ENCODE results near the gene POU4F1. TPM values are rescaled to one million over a fixed set of nuclear protein-coding genes. Genes with fewer than 3 reads are reported as not detected.
"Not testable (repeated sequence)": the region's sequence is repeated elsewhere in the genome, so short reads cannot be mapped to it uniquely, and the experiment has no call there.

POU4F1 gene
- not detected for total RNA-seq

- H3K27ac ChIP-seq = no peak within 1 kb of the TSS
- no peaks in the 10 kb centered on the region for H3K9me3 ChIP-seq
- TF ChIP-seq CTCF (IDR thresholded peaks at IDR 0.05) (no peak), POLR2A (IDR thresholded peaks at IDR 0.05) (no peak)
- H3K4me3 ChIP-seq = peak within 1 kb of the TSS; percentile 4 to 54 (median 47)
- H3K4me1 ChIP-seq = peaks cover 0 to 38% (median 12%) of the 10 kb centered on the region in 4 donors
- peak in 2 of 3 donors; percentile 67 to 72 for DNase-seq
- H3K36me3 ChIP-seq = no peaks in the 10 kb centered on the region
- peaks cover 0 to 76% of the 10 kb centered on the region in 2 donors for H3K27me3 ChIP-seq
These were observed at the start of gene POU4F1 for GRCh38 chr13:78603240-78603957. TSS of gene POU4F1 (minus strand) at chr13:78603552. CDS start at chr13:78603326, 226 bp downstream.

- Histone ChIP-seq H3K4me3 (no peak overlapping the region), H3K36me3 (no peaks in the 10 kb centered on the region), H3K27me3 (no peaks in the 10 kb centered on the region), H3K9me3 (no peaks in the 10 kb centered on the region), H3K27ac (no peak overlapping the region), H3K4me1 (peaks cover 0 to 16% (median 4%) of the 10 kb centered on the region in 4 donors)
- DNase-seq = no peak
- TF ChIP-seq CTCF (IDR thresholded peaks at IDR 0.05) (no peak), POLR2A (IDR thresholded peaks at IDR 0.05) (no peak)
These were observed 49.3 kb upstream of the POU4F1 start for GRCh38 chr13:78652651-78653050.

GRCh38 chr13:78650717-78651083 is 47.3 kb upstream of the POU4F1 start:
- Histone ChIP-seq H3K9me3 (no peaks in the 10 kb centered on the region), H3K27me3 (no peaks in the 10 kb centered on the region), H3K27ac (no peak overlapping the region), H3K36me3 (no peaks in the 10 kb centered on the region), H3K4me3 (no peak overlapping the region), H3K4me1 (peaks cover 0 to 16% (median 0%) of the 10 kb centered on the region in 4 donors)
- no peak for DNase-seq
- TF ChIP-seq CTCF (IDR thresholded peaks at IDR 0.05) (no peak), POLR2A (IDR thresholded peaks at IDR 0.05) (no peak)

GRCh38 chr13:78649997-78650716 is 46.8 kb upstream of the POU4F1 start:
- no peaks in the 10 kb centered on the region for H3K36me3 ChIP-seq
- H3K9me3 ChIP-seq = no peaks in the 10 kb centered on the region
- no peak overlapping the region for H3K4me3 ChIP-seq
- DNase-seq = no peak
- TF ChIP-seq POLR2A (IDR thresholded peaks at IDR 0.05) (no peak), CTCF (IDR thresholded peaks at IDR 0.05) (no peak)
- peaks cover 0 to 16% (median 0%) of the 10 kb centered on the region in 4 donors for H3K4me1 ChIP-seq
- H3K27me3 ChIP-seq = no peaks in the 10 kb centered on the region
- no peak overlapping the region for H3K27ac ChIP-seq

GRCh38 chr13:78647109-78647678 is 43.8 kb upstream of the POU4F1 start:
- not testable (repeated sequence) for H3K27ac ChIP-seq, H3K4me3 ChIP-seq, H3K36me3 ChIP-seq, DNase-seq, H3K9me3 ChIP-seq, H3K27me3 ChIP-seq
- H3K4me1 ChIP-seq = peaks cover 0 to 16% (median 0%) of the 10 kb centered on the region in 4 donors

GRCh38 chr13:78638216-78638615 is 34.9 kb upstream of the POU4F1 start:
- H3K27me3 ChIP-seq = no peaks in the 10 kb centered on the region
- peaks cover 0 to 47% (median 0%) of the 10 kb centered on the region in 3 donors for H3K36me3 ChIP-seq
- no peak for DNase-seq
- no peak overlapping the region for H3K27ac ChIP-seq
- no peaks in the 10 kb centered on the region for H3K9me3 ChIP-seq
- TF ChIP-seq POLR2A (IDR thresholded peaks at IDR 0.05) (no peak), CTCF (IDR thresholded peaks at IDR 0.05) (no peak)
- H3K4me1 ChIP-seq = no peaks in the 10 kb centered on the region
- no peak overlapping the region for H3K4me3 ChIP-seq

All from Peyer's patch (tissue), 4 donors.